Thyroid gland (tissue), 4 donors: Measurements from ENCODE around the gene ANKRD36. TPM values are rescaled to one million over a fixed set of nuclear protein-coding genes. Genes with fewer than 3 reads are reported as not detected.
"Not testable (repeated sequence)": the region's sequence is repeated elsewhere in the genome, so short reads cannot be mapped to it uniquely, and the experiment has no call there.

ENCODE experiments used
- DNase-seq, 2 donors: peaks; one replicate each; pipeline ENCODE4 v3.0.0-alpha.2; 2019
- H3K27ac ChIP-seq, 3 donors: fragments of 200-600 bp; sonication (generic); 1 replicate in 2 of 3; 2 replicates in 1 of 3; pipeline ENCODE4 v1.5.1; 2016 to 2019; ENCODE audit warnings: mild to moderate bottlenecking in 1 of 3, moderate library complexity in 1 of 3
- H3K27me3 ChIP-seq: fragments of 200-600 bp; sonication (generic); one replicate; pipeline ENCODE4 v1.5.1; 2019
- H3K36me3 ChIP-seq, 2 donors: fragments of 200-600 bp; sonication (generic); one replicate each; pipeline ENCODE4 v1.5.1; 2016 to 2019
- H3K4me1 ChIP-seq, 2 donors: fragments of 200-600 bp; sonication (generic); one replicate each; pipeline ENCODE4 v1.5.1; 2017 to 2019
- H3K4me3 ChIP-seq, 3 donors: fragments of 200-600 bp; sonication (generic); replicated peaks in 1 of 3; 1 replicate in 2 of 3; 2 replicates in 1 of 3; pipeline ENCODE4 v1.5.1; 2016; ENCODE audit warnings: mild to moderate bottlenecking in 1 of 3
- H3K9me3 ChIP-seq: fragments of 200-600 bp; sonication (generic); one replicate; pipeline ENCODE4 v1.5.1; 2017
- POLR2A ChIP-seq, 2 donors: fragments of 450-650 bp; IDR thresholded peaks; one replicate each; pipeline ENCODE4 v1.6.1; 2017; ENCODE audit warnings: antibody characterized with exemption in 2 of 2, mild to moderate bottlenecking in 2 of 2, moderate library complexity in 1 of 2
- WGBS, 2 donors: methylation state at CpG; one replicate each; pipeline ENCODE4 v1.1.5; 2017; 5-methylcytosine and 5-hydroxymethylcytosine counted together
- intact Hi-C: fragments of 100-400 bp; cut with DNase I; formaldehyde crosslinking; loops from one replicate; pipeline ENCODE4 v1.15.1; 2023
- total RNA-seq, 4 donors: library from RNA; depleted of rRNA; stranded (reverse); fragments of >200 nt; gene quantifications; one replicate each; pipeline ENCODE4 v1.2.3, GENCODE V29; 2016
- TF ChIP-seq, protein P1 (sequence below), 6 experiments: fragments of 200-600 bp in 3 of 6; fragments of 450-650 bp in 3 of 6; sonication (generic) in 3 of 6; IDR thresholded peaks; one replicate each; pipeline ENCODE4 v1.5.1; 2016 to 2019; ENCODE audit warnings: antibody characterized with exemption in 6 of 6, mild to moderate bottlenecking in 2 of 6, inconsistent platforms in 1 of 6, moderate library complexity in 1 of 6

The ANKRD36 gene
- total RNA-seq, 4 donors from 2014 or later = 27.4 to 36.3 (median 31.7) TPM

DNA sequence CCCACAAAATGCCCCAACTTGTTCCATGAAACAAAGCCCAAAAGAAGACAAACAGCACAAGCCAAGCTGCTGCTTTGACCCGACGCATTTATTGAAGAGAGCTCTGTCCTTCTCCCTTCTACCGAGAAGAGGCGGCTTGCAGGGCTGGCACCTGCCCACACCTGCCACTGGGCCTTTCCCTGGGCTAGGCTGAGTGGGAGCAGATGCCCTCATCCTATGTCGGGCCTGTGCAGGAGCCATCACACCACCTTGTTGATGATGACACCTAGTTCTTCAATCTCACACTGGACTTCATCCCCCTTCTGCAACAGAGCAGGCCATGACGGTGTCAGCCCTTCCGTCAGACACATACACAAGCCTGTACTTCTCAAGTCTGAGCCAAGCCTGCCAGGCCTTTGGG is 29.4 kb upstream of the ANKRD36 start:
- H3K4me3 ChIP-seq, H3K4me1 ChIP-seq, DNase-seq, H3K9me3 ChIP-seq, H3K27ac ChIP-seq, intact Hi-C loops, H3K36me3 ChIP-seq, H3K27me3 ChIP-seq: not testable (repeated sequence)
- WGBS, 2 donors = 97 to 99% methylated on average over 7 of the region's 7 CpGs

DNA sequence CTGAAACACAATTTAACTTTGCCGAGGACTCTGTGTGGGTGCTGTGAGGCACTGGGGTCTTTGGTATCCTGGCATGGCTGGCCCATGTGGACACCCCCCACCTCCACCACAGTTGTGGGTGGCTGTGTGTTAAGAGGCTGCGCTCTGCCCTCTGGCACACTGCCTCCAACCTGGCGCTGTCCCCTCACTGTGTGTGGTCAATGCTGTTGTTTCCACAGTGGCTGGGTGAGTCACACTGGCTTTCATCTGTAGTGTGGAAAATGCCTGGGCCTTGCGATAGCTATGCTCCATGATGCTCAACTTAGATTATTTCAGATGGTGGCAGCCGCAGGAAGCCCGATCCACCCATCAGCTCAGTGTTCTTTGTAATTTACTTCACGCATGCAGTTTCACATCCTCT is 27.9 kb upstream of the ANKRD36 start:
- H3K9me3 ChIP-seq, H3K27me3 ChIP-seq, intact Hi-C loops, DNase-seq, H3K36me3 ChIP-seq, H3K27ac ChIP-seq, H3K4me3 ChIP-seq, H3K4me1 ChIP-seq: not testable (repeated sequence)
- WGBS, 2 donors = 100% methylated on average over 1 of the region's 7 CpGs

DNA sequence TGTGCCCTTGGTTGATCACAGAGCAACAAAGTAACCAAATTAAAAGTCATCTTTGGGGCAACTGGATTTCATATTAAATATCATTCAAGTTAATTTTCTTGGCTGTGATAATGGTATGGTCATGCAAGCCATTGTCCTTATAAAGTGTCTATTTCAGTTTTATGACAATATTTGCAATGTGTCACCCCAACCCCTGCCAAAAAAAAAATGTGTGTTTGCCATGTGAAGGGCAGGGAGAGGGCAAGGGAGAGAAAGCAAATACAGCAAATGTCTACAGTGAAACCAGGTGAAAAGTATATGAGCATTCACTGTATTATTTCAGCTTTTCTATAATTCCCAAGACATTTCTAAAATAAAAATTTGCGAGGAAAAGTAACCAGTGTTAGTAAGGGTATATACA is 24.2 kb upstream of the ANKRD36 start:
- H3K36me3 ChIP-seq, H3K27ac ChIP-seq, intact Hi-C loops, H3K4me1 ChIP-seq, H3K27me3 ChIP-seq, DNase-seq, H3K4me3 ChIP-seq, H3K9me3 ChIP-seq: not testable (repeated sequence)
- WGBS, 2 donors = 92 to 95% methylated on average over 1 of the region's 1 CpG

DNA sequence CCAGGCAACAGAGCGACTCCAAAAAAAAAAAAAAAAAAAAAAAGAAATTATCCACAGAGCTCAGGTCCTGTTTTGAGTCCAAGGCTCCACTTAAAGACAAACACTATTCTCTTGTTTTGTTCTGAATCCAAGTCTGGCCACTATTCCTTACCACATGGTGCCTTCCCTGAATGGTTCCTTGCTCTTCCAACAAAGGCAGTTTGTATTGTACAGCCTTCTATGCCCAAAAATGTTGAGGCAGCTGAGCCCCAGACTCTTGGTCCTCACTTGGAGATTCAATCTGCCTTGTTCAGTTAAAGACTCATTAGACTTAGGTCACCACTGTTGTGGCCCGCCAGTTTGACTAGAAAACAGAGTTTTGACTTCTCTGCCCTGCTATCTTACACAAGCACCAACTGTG is 20.0 kb upstream of the ANKRD36 start:
- intact Hi-C loops = not testable (repeated sequence)
- 68 to 74% methylated on average over 2 of the region's 2 CpGs for WGBS, 2 donors

DNA sequence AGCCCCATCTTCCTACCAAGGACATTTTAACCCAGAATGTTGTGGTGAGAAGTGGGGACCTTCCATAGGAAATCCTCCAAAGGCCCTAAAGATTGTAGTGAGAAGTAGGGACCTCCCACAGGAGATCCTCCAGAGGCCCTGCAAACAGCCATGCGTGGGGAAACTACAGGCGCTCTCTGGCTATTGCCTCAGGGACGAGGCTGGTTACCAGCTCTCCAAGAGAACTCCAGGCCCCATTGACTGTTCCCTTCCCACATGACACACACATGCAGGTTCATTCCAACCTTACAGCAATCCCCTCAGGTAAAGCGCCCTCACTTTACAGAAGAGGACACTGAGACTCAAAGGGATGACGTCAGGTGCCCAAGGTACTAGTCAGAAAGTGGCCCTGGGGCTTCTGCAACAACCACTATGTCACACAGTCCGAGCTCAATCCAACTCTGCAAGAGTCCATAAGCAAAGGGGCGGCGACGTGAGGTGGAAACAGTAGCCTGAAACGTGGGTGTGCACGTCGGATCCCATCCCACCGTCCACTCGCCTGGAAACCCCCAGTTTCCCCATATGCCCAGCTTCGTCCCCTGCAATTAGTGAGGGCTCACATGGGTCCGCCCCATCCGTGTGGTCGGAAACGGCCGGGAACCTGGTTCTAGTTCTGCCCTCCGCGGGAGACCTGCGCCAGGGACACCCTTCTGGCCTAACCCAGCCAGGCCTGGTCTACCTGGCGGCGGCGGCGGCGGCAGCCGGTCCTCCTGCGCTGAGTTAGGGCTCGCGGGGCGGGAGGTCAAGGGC is 18.8 kb upstream of the ANKRD36 start:
- H3K36me3 ChIP-seq, H3K4me1 ChIP-seq, H3K27ac ChIP-seq, H3K4me3 ChIP-seq, DNase-seq, H3K27me3 ChIP-seq, H3K9me3 ChIP-seq, intact Hi-C loops: not testable (repeated sequence)
- WGBS, 2 donors = 78 to 100% methylated on average over 3 of the region's 33 CpGs

More for the DNA sequence above, 20.0 kb upstream of the ANKRD36 start:
- H3K4me1 ChIP-seq, H3K4me3 ChIP-seq, H3K27ac ChIP-seq, H3K36me3 ChIP-seq, H3K9me3 ChIP-seq, H3K27me3 ChIP-seq: not testable (repeated sequence)
- peak; percentile 46 to 48 for DNase-seq

DNA sequence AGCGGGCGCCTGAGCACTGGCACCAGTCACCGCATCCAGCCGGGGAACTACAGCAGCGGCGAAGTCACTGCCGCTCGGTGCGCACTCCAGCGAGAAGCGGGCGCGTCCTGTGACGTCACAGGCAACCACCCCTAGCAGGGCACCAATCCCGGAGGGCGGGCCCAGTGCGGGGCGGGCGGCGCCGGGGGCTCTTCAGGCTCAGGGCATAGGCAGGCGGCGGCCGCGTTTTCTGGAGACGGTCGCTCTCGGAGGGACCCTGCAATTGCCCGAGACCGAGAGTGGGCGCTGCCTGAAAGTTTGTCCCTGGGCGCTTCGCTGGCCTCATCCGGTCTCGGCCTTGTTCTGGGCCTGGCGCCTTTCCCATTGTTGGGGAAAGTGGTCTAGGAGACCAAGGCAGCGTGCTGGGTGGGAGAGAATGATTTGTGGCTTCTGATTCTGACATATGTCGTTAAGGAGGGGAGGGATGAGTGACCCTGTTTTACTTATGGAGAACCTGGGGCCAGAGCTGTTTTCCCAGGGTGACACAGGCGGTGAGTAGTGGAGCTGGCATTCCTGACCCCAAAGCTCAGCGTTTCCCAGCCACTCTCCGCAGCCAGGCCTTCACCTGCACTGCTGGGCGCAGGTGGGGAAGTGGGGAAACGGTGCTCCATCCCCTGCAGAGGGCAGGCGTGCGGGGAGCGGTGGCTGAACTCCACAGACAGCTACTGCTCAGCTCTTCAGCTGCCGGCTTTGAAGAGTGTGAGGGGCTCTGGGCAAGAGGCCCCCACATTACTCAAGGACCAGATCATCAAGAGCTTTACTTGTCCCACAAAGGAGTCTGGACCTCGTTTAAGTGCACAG is 18.0 kb upstream of the ANKRD36 start, which contains the start of gene FAHD2B:
Gene FAHD2B, minus strand, starts transcription at position 111 of the 840 bp plus-strand sequence. CDS start 3,176 bp downstream, outside the sequence.
- DNase-seq = peak; percentile 75 to 79
- H3K27me3 ChIP-seq, H3K4me1 ChIP-seq, H3K9me3 ChIP-seq, H3K36me3 ChIP-seq, H3K27ac ChIP-seq, intact Hi-C loops: not testable (repeated sequence)
- H3K4me3 ChIP-seq = peak within 1 kb of the TSS in 1 of 3 donors; percentile 17
- 27 to 49% methylated on average over 3 to 7 of the region's 48 CpGs for WGBS, 2 donors

DNA sequence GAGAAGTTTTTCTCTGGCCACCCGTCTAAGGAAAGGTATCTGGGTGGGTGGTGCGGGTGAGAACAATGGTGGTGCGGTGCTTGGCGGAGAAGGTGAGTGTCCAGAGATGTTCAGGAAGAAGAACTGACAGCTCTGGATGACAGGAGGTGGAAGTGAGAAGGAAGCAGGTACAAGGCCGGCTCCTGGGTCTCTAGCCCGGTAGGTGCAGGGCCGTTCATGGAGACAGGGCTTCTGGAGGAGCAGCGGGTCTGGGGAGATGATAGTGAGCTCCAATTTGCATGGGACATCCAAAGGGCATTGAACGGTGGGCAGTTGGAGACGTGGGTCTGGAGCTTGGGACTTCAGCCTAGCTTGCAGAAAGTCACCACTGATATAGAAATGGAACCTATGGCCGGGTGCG is 17.3 kb upstream of the ANKRD36 start:
- Histone ChIP-seq H3K4me3 (no peak overlapping the region), H3K27ac (no peak overlapping the region), H3K9me3 (no peaks in the 10 kb centered on the region), H3K36me3 (no peaks in the 10 kb centered on the region), H3K27me3 (no peaks in the 10 kb centered on the region), H3K4me1 (peaks cover 6 to 8% of the 10 kb centered on the region in 2 donors)
- no peak for DNase-seq
- TF ChIP-seq, protein P1, sequence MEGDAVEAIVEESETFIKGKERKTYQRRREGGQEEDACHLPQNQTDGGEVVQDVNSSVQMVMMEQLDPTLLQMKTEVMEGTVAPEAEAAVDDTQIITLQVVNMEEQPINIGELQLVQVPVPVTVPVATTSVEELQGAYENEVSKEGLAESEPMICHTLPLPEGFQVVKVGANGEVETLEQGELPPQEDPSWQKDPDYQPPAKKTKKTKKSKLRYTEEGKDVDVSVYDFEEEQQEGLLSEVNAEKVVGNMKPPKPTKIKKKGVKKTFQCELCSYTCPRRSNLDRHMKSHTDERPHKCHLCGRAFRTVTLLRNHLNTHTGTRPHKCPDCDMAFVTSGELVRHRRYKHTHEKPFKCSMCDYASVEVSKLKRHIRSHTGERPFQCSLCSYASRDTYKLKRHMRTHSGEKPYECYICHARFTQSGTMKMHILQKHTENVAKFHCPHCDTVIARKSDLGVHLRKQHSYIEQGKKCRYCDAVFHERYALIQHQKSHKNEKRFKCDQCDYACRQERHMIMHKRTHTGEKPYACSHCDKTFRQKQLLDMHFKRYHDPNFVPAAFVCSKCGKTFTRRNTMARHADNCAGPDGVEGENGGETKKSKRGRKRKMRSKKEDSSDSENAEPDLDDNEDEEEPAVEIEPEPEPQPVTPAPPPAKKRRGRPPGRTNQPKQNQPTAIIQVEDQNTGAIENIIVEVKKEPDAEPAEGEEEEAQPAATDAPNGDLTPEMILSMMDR (IDR thresholded peaks at IDR 0.05) = no peak
- no peak for TF ChIP-seq POLR2A (IDR thresholded peaks at IDR 0.05)
- 85 to 87% methylated on average over 12 of the region's 12 CpGs for WGBS, 2 donors
- intact Hi-C loops = no loop called here

DNA sequence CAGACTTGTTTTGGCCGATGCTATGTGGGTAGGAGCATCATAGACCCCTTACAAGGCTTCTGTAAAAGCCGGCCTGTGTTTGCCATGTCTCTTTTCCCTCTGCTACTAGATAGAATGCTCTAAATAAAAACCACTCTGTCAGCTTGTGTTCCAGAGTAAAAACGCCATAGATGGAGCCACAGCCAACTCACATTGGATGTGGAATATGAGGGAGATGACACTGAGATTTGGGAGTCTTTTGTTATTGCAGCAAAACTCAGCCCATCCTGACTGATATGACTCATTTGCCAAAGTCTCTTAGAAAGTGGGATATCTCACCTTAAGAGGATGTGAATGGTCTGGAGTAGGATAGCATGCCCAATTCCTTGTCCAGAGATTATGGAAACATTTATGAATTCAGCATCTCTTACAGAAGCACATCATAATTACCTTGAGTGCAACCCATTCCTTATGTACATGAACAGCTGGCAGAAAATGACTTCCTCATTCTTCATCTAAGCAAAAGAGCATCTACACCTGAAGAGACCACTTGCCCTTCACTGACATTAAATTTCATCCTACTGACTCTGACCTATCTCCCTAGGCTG is 14.1 kb upstream of the ANKRD36 start:
- H3K4me3 ChIP-seq, DNase-seq, H3K36me3 ChIP-seq, H3K4me1 ChIP-seq, H3K27me3 ChIP-seq, intact Hi-C loops, H3K9me3 ChIP-seq, H3K27ac ChIP-seq: not testable (repeated sequence)
- 88 to 91% methylated on average over 3 of the region's 3 CpGs for WGBS, 2 donors

DNA sequence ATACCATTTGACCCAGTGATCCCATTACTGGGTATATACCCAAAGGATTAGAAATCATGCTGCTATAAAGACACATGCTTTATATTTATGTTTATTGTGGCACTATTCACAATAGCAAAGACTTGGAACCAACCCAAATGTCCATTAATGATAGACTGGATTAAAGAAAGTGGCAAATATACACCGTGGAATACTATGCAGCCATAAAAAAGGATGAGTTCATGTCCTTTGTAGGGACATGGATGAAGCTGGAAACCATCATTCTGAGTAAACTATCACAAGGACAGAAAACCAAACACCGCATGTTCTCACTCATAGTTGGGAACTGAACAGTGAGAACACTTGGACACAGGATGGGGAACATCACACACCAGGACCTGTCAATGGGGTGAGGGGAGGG is 6.1 kb upstream of the ANKRD36 start:
- H3K36me3 ChIP-seq, H3K27me3 ChIP-seq, DNase-seq, H3K4me3 ChIP-seq, H3K9me3 ChIP-seq, intact Hi-C loops, H3K4me1 ChIP-seq, H3K27ac ChIP-seq: not testable (repeated sequence)
- 92% methylated on average over 2 of the region's 2 CpGs for WGBS, 2 donors

DNA sequence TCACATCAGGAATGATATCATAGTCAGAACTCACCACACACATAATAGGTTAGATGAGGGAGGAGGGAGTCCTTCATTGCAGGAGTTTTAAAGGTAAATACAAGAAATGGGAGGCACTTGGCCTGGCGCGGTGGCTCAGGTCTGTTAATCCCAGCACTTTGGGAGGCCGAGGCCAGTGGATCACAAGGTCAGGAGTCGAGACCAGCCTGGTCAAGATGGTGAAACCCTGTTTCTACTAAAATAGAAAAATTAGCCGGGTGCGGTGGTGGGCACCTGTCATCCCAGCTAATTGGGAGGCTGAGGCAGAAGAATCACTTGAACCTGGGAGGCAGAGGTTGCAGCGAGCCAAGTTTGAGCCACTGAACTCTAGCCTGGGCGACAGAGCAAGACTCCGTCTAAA is 1.7 kb upstream of the ANKRD36 start:
- WGBS, 2 donors = 85 to 86% methylated on average over 9 of the region's 9 CpGs
- H3K4me3 ChIP-seq, H3K27ac ChIP-seq, H3K4me1 ChIP-seq, DNase-seq, H3K9me3 ChIP-seq, H3K27me3 ChIP-seq, H3K36me3 ChIP-seq, intact Hi-C loops: not testable (repeated sequence)
